Stimulated activated CD8-positive, alpha-beta memory T cell treated with anti-CD3 and anti-CD28 coated beads, Interleukin-7, amount 100 ng/mL, for 1 hour (primary cell): ENCODE results near the gene REELD1.
A peak's percentile ranks its signal among the peaks of the same experiment; 100 is the strongest.

Experiments
- DNase-seq, 2 donors: peaks; one replicate each; pipeline ENCODE4 v3.0.0-alpha.2; 2020; ENCODE audit warnings: low read depth in 2 of 2

Gene REELD1

GRCh38 chr4:146214238-146214637, at the start of gene REELD1:
REELD1 (plus strand) TSS chr4:146214538; CDS start chr4:146216953, 2,415 bp downstream.
- no peak for DNase-seq

GRCh38 chr4:146165221-146165620, 49.1 kb upstream of the REELD1 start:
- DNase-seq: no peak

GRCh38 chr4:146165840-146166239, 48.5 kb upstream of the REELD1 start:
- DNase-seq: no peak

- DNase-seq: no peak
Observed at GRCh38 chr4:146170149-146170548, 44.2 kb upstream of the REELD1 start.

GRCh38 chr4:146175541-146176453, 38.5 kb upstream of the REELD1 start, which contains the start of gene LSM6:
LSM6 (plus strand) TSS chr4:146175718; CDS start chr4:146182922, 7,204 bp downstream.
- DNase-seq: peak; percentile 58 to 61

GRCh38 chr4:146176891-146177290, 37.4 kb upstream of the REELD1 start:
- no peak for DNase-seq

GRCh38 chr4:146178126-146178525, 36.2 kb upstream of the REELD1 start:
- DNase-seq: no peak

- DNase-seq: no peak
Observed at GRCh38 chr4:146179784-146180370, 34.5 kb upstream of the REELD1 start.

- no peak for DNase-seq
Observed at GRCh38 chr4:146182443-146182842, 31.9 kb upstream of the REELD1 start.

GRCh38 chr4:146183209-146183608, 31.1 kb upstream of the REELD1 start:
- DNase-seq: no peak

GRCh38 chr4:146186041-146186440, 28.3 kb upstream of the REELD1 start:
- no peak for DNase-seq

- DNase-seq: no peak
Observed at GRCh38 chr4:146186596-146186995, 27.7 kb upstream of the REELD1 start.

GRCh38 chr4:146190456-146190855, 23.9 kb upstream of the REELD1 start:
- DNase-seq: no peak

- no peak for DNase-seq
Observed at GRCh38 chr4:146191766-146192458, 22.4 kb upstream of the REELD1 start.

GRCh38 chr4:146193628-146194027, 20.7 kb upstream of the REELD1 start:
- no peak for DNase-seq

- no peak for DNase-seq
Observed at GRCh38 chr4:146194212-146194611, 20.1 kb upstream of the REELD1 start.

GRCh38 chr4:146202665-146203064, 11.7 kb upstream of the REELD1 start:
- no peak for DNase-seq

GRCh38 chr4:146207410-146207809, 6.9 kb upstream of the REELD1 start:
- no peak for DNase-seq

GRCh38 chr4:146210890-146211289, 3.4 kb upstream of the REELD1 start:
- no peak for DNase-seq

- DNase-seq: no peak
Observed at GRCh38 chr4:146211440-146211839, 2.9 kb upstream of the REELD1 start.

GRCh38 chr4:146212781-146213180, 1.6 kb upstream of the REELD1 start:
- DNase-seq: no peak

GRCh38 chr4:146222313-146222712, 8.0 kb downstream of the REELD1 start:
- DNase-seq: no peak
